GM19240 (cell line): ENCODE results near the gene ABCE1.

Source experiments
- DNase-seq: peaks from one replicate; pipeline ENCODE4 v3.0.0; 2011; ENCODE audit warnings: low spot score; ENCODE audit not compliant: insufficient read length

ABCE1 gene

DNA sequence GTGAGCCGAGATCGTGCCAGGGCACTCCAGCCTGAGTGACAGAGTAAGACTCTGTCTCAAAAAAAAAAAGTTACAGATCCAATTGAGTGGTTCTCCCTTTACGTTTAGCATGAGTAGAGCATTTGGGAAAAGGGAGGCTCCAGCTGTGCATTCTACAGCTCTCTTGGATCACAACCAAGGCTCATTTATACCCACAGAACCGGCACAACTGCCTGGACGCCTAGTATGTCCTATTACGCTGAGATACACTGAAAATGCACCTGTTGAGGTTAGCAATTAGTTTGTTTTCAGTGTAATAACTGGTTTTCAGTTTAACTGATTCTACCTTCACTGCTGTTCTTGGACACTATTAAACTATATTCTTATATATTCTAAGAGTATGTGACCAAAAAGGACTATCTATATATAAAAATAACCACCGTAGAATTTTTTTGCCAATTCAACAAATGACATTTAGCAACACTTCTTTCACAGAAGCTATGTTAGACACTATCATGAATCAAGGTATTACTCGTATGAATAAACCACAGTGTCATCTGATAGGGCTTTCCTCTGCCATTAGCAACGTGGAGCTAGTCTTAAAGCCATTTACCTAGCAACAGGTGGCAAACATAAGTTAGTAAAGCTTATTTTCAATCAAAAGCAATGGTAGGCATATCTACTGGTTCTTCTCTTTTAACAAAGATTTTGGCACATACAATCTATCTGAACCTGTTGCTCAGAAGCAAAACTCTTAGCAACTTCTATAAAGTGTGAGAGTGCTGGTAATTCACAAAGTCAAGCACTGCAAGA, 78.7 kb downstream of the ABCE1 start:
- DNase-seq: no peak

DNA sequence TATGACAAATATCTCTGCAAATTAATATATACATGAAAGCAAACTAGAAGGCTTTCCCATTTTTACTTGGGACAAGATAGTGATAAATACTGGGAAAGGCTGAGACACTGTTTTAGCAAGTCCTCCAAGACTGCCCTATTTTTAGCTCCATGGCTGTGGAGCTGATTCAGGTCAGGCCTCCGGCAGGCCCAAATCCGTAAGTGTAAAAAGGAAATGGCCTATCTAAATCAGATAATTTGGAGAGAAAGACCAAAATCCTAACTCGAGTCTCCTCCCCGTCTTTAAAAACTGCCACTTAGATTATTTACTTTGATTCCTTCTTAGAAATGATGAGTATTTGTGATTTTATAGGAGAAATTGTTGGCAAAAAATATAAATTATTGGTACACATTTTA, 79.4 kb downstream of the ABCE1 start:
- DNase-seq: no peak

DNA sequence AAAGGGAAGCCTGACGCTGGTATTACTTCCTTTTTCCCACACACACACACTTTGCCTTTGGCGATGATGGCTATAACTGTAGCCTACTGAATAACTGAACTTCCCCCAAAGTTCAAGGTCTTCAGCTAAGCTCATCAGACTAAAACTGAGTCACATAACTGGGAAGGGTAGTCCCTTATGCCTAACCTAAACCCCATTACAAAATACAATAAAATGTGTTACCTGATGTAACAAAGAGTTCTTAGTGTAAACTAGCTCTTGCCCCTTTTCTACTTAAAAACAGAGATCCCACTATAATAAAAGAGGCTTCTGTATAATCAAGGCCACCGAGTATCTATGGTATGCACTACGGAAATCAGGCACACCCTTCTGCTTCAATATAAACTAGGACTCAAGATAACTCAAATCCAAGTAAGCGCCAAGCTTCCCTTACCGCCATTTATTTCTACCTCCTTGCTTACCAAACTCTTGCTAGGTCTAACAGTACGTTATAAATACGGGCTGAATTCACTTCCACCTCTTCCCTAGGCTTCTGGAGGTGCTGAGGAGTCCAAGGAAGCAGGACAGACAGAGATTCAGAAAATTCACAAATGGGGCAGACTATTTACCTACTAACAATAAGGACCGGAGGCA, 79.9 kb downstream of the ABCE1 start:
- no peak for DNase-seq

DNA sequence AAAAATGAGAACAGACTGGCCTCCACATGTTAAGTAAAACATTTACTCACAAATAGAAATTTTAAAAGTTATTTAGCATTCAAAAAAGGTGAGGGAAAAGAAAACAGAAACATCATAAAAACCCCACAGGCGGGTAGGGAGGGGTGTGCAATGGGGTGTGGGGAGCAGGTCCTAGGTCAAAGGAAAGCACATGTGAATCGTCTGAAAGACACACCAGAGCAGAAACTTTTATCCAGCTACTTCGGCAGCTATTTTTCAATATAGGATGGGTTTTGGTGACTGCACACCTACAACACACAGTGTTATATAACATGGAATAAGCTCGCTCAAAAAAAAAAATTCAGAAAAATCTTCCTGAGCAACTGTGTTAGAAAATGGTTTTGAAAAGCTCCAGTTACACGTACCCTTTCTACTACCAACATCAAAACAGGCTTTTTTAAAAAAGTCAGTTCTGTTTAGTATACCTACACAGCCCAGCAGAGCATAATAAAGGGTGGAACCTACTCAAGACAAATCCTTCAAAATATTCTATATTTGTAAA, 80.7 kb downstream of the ABCE1 start:
- DNase-seq: no peak
